Endometrium (tissue), 2 donors: Measurements from ENCODE around the gene MORN1.

Experiments used
- FAIRE-seq: peaks from 2 replicates; lab custom pipeline; 2012; peaks lifted over from hg19 to GRCh38; lab: Jason Lieb, UNC
- donor health status: control.
- donor health status: control.

Gene MORN1

GRCh38 chr1:2272686-2273400 is 118.5 kb downstream of the MORN1 start:
- no peak for FAIRE-seq

- FAIRE-seq = no peak
These were observed 119.3 kb downstream of the MORN1 start for GRCh38 chr1:2271841-2272655.
